Immature natural killer cell (primary cell): ENCODE data around the gene UQCR11. TPM values are rescaled to one million over a fixed set of nuclear protein-coding genes. Genes with fewer than 3 reads are reported as not detected.
"Not testable (repeated sequence)": the region's sequence is repeated elsewhere in the genome, so short reads cannot be mapped to it uniquely, and the experiment has no call there.

Experiments
- DNase-seq, 3 donors: peaks; one replicate each; pipeline ENCODE4 v3.0.0; 2022; ENCODE audit warnings: mixed read lengths in 1 of 3
- H3K27ac Mint-ChIP-seq, 6 donors: one replicate each; pipeline ENCODE4 v1.8.0; 2020; ENCODE audit warnings: mixed read lengths in 6 of 6, mild to moderate bottlenecking in 5 of 6, inconsistent platforms in 4 of 6, moderate library complexity in 3 of 6
- H3K27me3 Mint-ChIP-seq, 3 donors: one replicate each; pipeline ENCODE4 v1.8.0; 2020 to 2021; ENCODE audit warnings: low read depth in 3 of 3, mild to moderate bottlenecking in 3 of 3, mixed read lengths in 3 of 3, moderate library complexity in 3 of 3, inconsistent platforms in 1 of 3
- H3K36me3 Mint-ChIP-seq, 3 donors: one replicate each; pipeline ENCODE4 v1.8.0; 2020; ENCODE audit warnings: mixed read lengths in 3 of 3, inconsistent platforms in 2 of 3, mild to moderate bottlenecking in 2 of 3
- H3K4me1 Mint-ChIP-seq, 2 donors: one replicate each; pipeline ENCODE4 v1.8.0; 2020; ENCODE audit warnings: inconsistent platforms in 2 of 2, mild to moderate bottlenecking in 2 of 2, mixed read lengths in 2 of 2, moderate library complexity in 1 of 2
- H3K4me3 Mint-ChIP-seq, 5 donors: one replicate each; pipeline ENCODE4 v1.8.0; 2020; ENCODE audit warnings: mild to moderate bottlenecking in 5 of 5, mixed read lengths in 5 of 5, inconsistent platforms in 3 of 5, moderate library complexity in 3 of 5
- H3K9me3 Mint-ChIP-seq, 6 donors: one replicate each; pipeline ENCODE4 v1.8.0; 2020; ENCODE audit warnings: mild to moderate bottlenecking in 6 of 6, mixed read lengths in 6 of 6, inconsistent platforms in 4 of 6, moderate library complexity in 3 of 6
- polyA plus RNA-seq, 3 donors: library from polyadenylated mRNA; unstranded; fragments of 300-500 nt; fragmentation: Illumina TruSeq; gene quantifications; one replicate each; pipeline ENCODE4 v1.2.3, GENCODE V29; 2021

UQCR11 gene
- polyA plus RNA-seq, 3 donors from 2014 or later, result 572 to 1,041 (median 633) TPM

- H3K27me3 Mint-ChIP-seq, result peaks cover 3 to 11% (median 9%) of the 10 kb centered on the region in 3 donors
- H3K4me3 Mint-ChIP-seq, result no peak overlapping the region
Measured at GRCh38 chr19:1646659-1647453, 41.6 kb upstream of the UQCR11 start.

GRCh38 chr19:1646149-1646548, 40.9 kb upstream of the UQCR11 start:
- Mint-ChIP-seq H3K27ac (no peak overlapping the region), H3K27me3 (peaks cover 1 to 8% (median 6%) of the 10 kb centered on the region in 3 donors), H3K36me3 (no peaks in the 10 kb centered on the region), H3K9me3 (no peaks in the 10 kb centered on the region), H3K4me1 (peaks cover 9 to 15% of the 10 kb centered on the region in 2 donors), H3K4me3 (no peak overlapping the region)
- no peak for DNase-seq

More at GRCh38 chr19:1646659-1647453, 41.6 kb upstream of the UQCR11 start:
- Mint-ChIP-seq H3K9me3 (no peaks in the 10 kb centered on the region), H3K4me1 (peaks cover 11 to 16% of the 10 kb centered on the region in 2 donors), H3K36me3 (no peaks in the 10 kb centered on the region), H3K27ac (no peak overlapping the region)
- no peak for DNase-seq

DNA sequence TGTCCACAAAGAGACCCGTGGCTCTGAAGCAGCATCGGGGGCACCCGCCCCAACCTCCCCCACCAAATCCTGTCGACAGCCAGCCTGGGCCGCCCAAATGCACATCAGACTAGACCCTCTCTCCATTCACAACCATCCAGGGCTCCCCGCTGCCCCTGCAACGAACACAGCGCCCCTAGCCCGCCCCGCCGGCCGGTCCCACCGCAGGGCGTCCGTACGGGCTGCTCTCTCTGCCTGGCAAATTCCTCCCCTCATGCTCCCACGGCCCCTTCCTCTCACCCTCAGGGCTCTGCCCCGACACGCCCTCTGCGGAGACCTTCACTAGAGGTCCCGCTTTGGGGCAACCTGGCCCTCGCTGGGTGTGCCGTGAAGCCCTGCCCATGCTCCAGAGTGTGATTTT, 40.0 kb upstream of the UQCR11 start:
- Mint-ChIP-seq H3K9me3 (no peaks in the 10 kb centered on the region), H3K4me3 (no peak overlapping the region)

GRCh38 chr19:1644070-1644469, 38.8 kb upstream of the UQCR11 start:
- Mint-ChIP-seq H3K27ac (no peak overlapping the region), H3K36me3 (peaks cover 0 to 4% (median 0%) of the 10 kb centered on the region in 3 donors), H3K9me3 (no peaks in the 10 kb centered on the region), H3K4me1 (peaks cover 0 to 5% of the 10 kb centered on the region in 2 donors), H3K27me3 (peaks cover 0 to 2% (median 1%) of the 10 kb centered on the region in 3 donors), H3K4me3 (no peak overlapping the region)
- no peak for DNase-seq

More for the DNA sequence above, 40.0 kb upstream of the UQCR11 start:
- peaks cover under 1 to 7% of the 10 kb centered on the region in 2 donors for H3K4me1 Mint-ChIP-seq
- H3K27me3 Mint-ChIP-seq, result peaks cover 0 to 2% (median 0%) of the 10 kb centered on the region in 3 donors
- no peaks in the 10 kb centered on the region for H3K36me3 Mint-ChIP-seq
- peak overlapping the region in 1 of 6 donors; percentile 74 for H3K27ac Mint-ChIP-seq
- DNase-seq, result no peak

DNA sequence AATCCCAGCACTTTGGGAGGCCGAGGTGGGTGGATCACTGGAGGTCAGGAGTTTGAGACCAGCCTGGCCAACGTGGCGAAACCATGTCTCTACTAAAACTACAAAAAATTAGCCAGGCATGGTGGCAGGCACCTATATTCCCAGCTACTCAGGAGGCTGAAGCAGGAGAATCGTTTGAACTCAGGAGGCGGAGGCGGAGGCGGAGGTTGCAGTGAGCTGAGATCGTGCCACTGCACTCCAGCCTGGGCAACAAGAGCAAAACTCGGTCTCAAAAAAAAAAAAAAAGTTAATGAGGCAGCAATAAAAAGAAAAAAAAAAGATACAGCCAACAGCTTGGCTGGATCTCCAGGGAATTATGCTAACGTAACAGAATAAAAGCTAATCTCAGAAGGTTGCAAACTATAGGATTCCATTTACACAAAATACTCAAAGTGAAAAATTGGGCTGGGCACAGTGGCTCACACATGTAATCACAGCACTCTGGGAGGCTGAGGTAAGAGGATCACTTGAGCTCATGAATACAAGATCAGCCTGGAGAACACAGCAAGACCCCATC, 35.7 kb upstream of the UQCR11 start:
- not testable (repeated sequence) for H3K27me3 Mint-ChIP-seq, DNase-seq, H3K9me3 Mint-ChIP-seq, H3K27ac Mint-ChIP-seq, H3K36me3 Mint-ChIP-seq, H3K4me3 Mint-ChIP-seq, H3K4me1 Mint-ChIP-seq

DNA sequence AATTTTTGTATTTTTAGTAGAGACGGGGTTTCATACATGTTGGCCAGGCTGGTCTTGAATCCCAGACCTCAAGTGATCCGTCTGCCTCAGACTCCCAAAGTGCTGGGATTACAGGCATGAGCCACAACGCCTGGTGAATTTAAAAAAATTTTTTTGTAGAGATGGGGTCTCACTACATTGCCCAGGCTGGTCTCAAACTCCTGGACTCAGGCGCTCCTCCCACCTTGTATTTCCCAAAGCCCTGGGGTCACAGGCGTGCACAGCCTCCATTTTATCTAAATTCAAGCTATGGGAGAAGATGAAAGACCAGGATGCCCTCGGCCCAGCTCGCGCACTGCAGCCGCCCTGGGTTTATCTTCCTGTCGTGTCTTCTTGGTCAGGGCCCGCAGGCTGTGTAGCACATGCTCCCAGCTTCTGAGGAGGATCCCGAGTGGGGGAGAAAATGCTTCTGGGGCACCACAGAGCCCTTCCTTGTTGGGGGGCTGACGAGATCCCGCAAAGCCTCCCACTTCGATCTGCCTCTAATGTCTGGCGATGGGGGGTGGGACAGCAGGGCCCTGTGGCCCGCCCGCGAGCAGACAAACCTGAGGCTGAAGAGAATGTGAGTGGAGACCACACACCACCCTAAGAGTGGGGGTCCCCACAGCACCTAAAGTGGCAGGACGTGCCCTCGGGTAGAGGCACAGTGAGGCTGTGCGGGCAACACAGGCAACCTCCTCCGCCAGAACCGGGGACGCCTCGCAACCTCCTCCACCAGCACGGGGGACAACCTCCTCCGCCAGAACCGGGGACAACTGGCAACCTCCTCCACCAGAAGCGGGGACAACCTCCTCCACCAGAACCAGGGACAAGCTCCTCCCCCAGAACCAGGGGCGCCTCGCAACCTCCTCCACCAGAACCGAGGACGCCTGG, 31.3 kb upstream of the UQCR11 start:
- no peaks in the 10 kb centered on the region for H3K9me3 Mint-ChIP-seq
- peaks cover 5 to 8% of the 10 kb centered on the region in 2 donors for H3K4me1 Mint-ChIP-seq
- peaks cover 0 to 3% (median 0%) of the 10 kb centered on the region in 3 donors for H3K27me3 Mint-ChIP-seq
- no peak overlapping the region for H3K4me3 Mint-ChIP-seq
- H3K27ac Mint-ChIP-seq, result no peak overlapping the region
- peaks cover 4 to 13% (median 9%) of the 10 kb centered on the region in 3 donors for H3K36me3 Mint-ChIP-seq
- no peak for DNase-seq

DNA sequence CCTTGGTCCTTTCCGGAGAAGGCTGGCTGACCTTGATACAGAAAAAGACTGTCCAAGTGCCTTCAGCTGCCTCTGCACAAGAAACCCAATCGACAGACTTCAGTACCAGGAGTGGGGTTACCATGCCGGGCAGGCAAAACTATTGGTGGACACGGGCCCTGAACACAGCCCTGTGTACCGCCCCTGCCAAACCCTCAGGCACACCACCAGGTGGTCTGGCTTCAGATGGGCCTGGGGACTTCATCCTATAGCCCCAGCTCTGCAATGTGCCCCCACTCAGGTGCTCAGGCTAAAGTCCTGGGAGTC, 29.6 kb upstream of the UQCR11 start:
- DNase-seq, result no peak
- no peaks in the 10 kb centered on the region for H3K9me3 Mint-ChIP-seq
- peaks cover 0 to 3% (median 0%) of the 10 kb centered on the region in 3 donors for H3K27me3 Mint-ChIP-seq
- peaks cover 5 to 8% of the 10 kb centered on the region in 2 donors for H3K4me1 Mint-ChIP-seq
- H3K4me3 Mint-ChIP-seq, result no peak overlapping the region
- H3K36me3 Mint-ChIP-seq, result peaks cover 4 to 13% (median 9%) of the 10 kb centered on the region in 3 donors
- H3K27ac Mint-ChIP-seq, result no peak overlapping the region

GRCh38 chr19:1634242-1634937, 29.1 kb upstream of the UQCR11 start:
- no peak overlapping the region for H3K4me3 Mint-ChIP-seq
- no peaks in the 10 kb centered on the region for H3K9me3 Mint-ChIP-seq
- no peak for DNase-seq
- H3K27me3 Mint-ChIP-seq, result peaks cover 0 to 1% (median 0%) of the 10 kb centered on the region in 3 donors
- peaks cover 4 to 13% (median 5%) of the 10 kb centered on the region in 3 donors for H3K36me3 Mint-ChIP-seq
- peak overlapping the region in 1 of 6 donors; percentile 21 for H3K27ac Mint-ChIP-seq
- peaks cover 3 to 8% of the 10 kb centered on the region in 2 donors for H3K4me1 Mint-ChIP-seq

DNA sequence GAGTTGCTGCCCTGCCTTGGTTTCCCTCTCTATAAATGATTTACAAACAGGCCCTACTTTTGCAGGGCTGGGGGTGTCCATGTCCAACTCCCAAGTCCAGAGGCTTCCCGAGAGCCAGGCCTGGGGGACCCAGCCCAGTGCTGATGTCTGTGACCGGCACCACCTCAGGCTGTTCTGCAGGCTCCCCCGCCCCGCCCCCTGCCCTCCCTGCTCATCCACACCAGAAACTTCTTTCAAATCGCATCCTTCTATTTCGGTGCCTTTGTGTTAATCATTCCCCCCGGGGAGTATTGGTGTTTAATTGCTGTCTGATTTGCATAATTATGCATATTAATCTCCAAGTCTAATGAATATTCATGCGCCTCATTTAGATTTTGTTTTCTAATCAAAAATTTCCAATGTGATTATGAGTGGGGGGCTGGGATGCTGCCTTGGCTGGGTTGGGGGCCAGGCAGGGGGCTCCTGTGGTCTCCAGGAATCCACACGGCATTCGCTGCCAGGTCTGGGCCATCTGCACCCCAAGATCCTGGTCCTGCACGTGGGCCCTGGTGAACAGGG, 28.1 kb upstream of the UQCR11 start:
- no peak for DNase-seq
- H3K4me1 Mint-ChIP-seq, result peaks cover 2 to 3% of the 10 kb centered on the region in 2 donors
- H3K27me3 Mint-ChIP-seq, result peaks cover 0 to 1% (median 0%) of the 10 kb centered on the region in 3 donors
- H3K9me3 Mint-ChIP-seq, result no peaks in the 10 kb centered on the region
- peaks cover under 1 to 9% (median 4%) of the 10 kb centered on the region in 3 donors for H3K36me3 Mint-ChIP-seq
- no peak overlapping the region for H3K4me3 Mint-ChIP-seq
- H3K27ac Mint-ChIP-seq, result no peak overlapping the region

GRCh38 chr19:1632462-1633268, 27.4 kb upstream of the UQCR11 start:
- Mint-ChIP-seq H3K4me1 (peaks cover 0 to 2% of the 10 kb centered on the region in 2 donors), H3K27ac (no peak overlapping the region), H3K36me3 (peaks cover 0 to 7% (median 4%) of the 10 kb centered on the region in 3 donors), H3K4me3 (no peak overlapping the region), H3K27me3 (peaks cover 0 to 1% (median 0%) of the 10 kb centered on the region in 3 donors), H3K9me3 (no peaks in the 10 kb centered on the region)
- DNase-seq, result no peak

- peaks cover 0 to 1% (median 0%) of the 10 kb centered on the region in 3 donors for H3K27me3 Mint-ChIP-seq
- H3K27ac Mint-ChIP-seq, result no peak overlapping the region
- DNase-seq, result no peak
- H3K36me3 Mint-ChIP-seq, result peaks cover 0 to 7% (median 4%) of the 10 kb centered on the region in 3 donors
- H3K9me3 Mint-ChIP-seq, result no peaks in the 10 kb centered on the region
- H3K4me1 Mint-ChIP-seq, result peaks cover 0 to 2% of the 10 kb centered on the region in 2 donors
- H3K4me3 Mint-ChIP-seq, result no peak overlapping the region
Measured at GRCh38 chr19:1631557-1632100, 26.4 kb upstream of the UQCR11 start.

GRCh38 chr19:1630811-1631210, 25.5 kb upstream of the UQCR11 start:
- H3K4me3 Mint-ChIP-seq, result no peak overlapping the region
- H3K27ac Mint-ChIP-seq, result no peak overlapping the region
- no peak for DNase-seq
- H3K27me3 Mint-ChIP-seq, result peaks cover 0 to 1% (median 0%) of the 10 kb centered on the region in 3 donors
- peaks cover 3 to 7% (median 7%) of the 10 kb centered on the region in 3 donors for H3K36me3 Mint-ChIP-seq
- no peaks in the 10 kb centered on the region for H3K9me3 Mint-ChIP-seq
- H3K4me1 Mint-ChIP-seq, result peaks cover 0 to 2% of the 10 kb centered on the region in 2 donors
